Measurements from ENCODE around the gene SETDB2.
A peak's percentile ranks its signal among the peaks of the same experiment; 100 is the strongest.

DNA sequence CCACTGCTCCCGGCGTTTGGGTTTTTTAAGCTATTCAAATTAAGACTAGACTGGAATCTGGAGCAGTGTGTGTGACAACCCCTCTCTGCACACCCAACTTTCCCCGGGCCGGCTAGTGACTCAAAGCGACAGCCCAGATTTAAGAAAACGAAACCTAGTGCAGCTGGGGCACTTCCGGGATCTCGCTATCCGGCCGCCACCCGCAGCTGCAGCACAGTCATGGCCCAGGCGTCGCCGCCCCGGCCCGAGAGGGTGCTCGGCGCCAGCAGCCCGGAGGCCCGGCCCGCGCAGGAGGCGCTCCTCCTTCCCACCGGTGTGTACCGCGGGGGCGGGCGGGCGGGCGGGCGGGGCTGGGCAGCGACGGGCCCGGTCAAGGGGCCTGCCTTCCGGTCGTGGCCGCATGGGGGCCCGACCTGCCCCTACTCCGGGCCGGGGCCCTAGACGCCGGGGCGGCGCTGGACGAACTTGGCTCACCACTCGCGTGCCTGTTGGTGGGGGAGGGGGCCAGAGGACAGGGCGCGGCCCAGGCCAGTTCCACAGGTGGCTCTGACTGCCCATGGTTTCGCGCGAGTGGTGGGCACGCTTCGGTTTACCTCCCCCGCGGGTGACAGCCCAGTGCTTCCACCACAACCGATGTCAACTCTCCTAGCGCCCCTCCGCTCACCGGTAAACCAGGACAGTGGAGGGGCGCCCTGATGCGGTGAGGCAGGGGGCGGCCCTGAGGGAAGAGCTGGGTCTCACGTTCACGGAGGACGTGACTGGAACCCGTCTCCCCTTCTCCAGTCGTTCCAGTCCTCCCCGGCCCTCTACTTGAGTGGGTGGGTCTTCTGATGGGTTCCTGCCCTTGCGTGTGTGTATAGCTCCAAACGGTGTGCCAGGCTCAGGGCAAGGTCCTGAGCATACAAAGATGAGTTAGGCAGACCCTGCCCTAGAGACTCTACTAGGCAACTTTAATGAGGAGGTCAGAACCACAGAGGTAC, 52.0 kb downstream of the SETDB2 start, which contains the start of gene PHF11:
- peak in 1 of 2 donors; percentile 24 for TF ChIP-seq POLR2A (IDR thresholded peaks at IDR 0.05)
- TF ChIP-seq, protein P1, sequence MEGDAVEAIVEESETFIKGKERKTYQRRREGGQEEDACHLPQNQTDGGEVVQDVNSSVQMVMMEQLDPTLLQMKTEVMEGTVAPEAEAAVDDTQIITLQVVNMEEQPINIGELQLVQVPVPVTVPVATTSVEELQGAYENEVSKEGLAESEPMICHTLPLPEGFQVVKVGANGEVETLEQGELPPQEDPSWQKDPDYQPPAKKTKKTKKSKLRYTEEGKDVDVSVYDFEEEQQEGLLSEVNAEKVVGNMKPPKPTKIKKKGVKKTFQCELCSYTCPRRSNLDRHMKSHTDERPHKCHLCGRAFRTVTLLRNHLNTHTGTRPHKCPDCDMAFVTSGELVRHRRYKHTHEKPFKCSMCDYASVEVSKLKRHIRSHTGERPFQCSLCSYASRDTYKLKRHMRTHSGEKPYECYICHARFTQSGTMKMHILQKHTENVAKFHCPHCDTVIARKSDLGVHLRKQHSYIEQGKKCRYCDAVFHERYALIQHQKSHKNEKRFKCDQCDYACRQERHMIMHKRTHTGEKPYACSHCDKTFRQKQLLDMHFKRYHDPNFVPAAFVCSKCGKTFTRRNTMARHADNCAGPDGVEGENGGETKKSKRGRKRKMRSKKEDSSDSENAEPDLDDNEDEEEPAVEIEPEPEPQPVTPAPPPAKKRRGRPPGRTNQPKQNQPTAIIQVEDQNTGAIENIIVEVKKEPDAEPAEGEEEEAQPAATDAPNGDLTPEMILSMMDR (IDR thresholded peaks at IDR 0.05) = peak in 1 of 3 experiments; percentile 11
- TF ChIP-seq POLR2AphosphoS5 (IDR thresholded peaks at IDR 0.05; ENCODE audit: insufficient read depth in 1 of 2, low read depth in 1 of 2) = peak in 1 of 2 donors; percentile 43

Measured in vagina (tissue), 2 donors.